DND-41 (cell line): Measurements from ENCODE around the gene CHD1L.
"Not testable (repeated sequence)": the region's sequence is repeated elsewhere in the genome, so short reads cannot be mapped to it uniquely, and the experiment has no call there.

Source experiments
- ATAC-seq: fragments of 200-7000 bp; cut with Tn5 transposase; 3 replicates; pipeline ENCODE4 v1.9.1; 2021; ENCODE audit warnings: low read depth; ENCODE audit not compliant: insufficient read depth
- DNase-seq: peaks from one replicate; pipeline ENCODE4 v3.0.0-alpha.2; 2020
- H2AFZ ChIP-seq: 2 replicates; pipeline ENCODE4 v1.6.0; 2012; ENCODE audit warnings: low read depth, low read length
- H3K27ac ChIP-seq: 2 replicates; pipeline ENCODE4 v1.5.1; 2012; ENCODE audit warnings: low read length, inconsistent platforms
- H3K27me3 ChIP-seq: fragments of 200-600 bp; sonication (generic); 2 replicates; pipeline ENCODE4 v1.6.0; 2012; ENCODE audit warnings: low read length, mild to moderate bottlenecking, inconsistent platforms; ENCODE audit not compliant: insufficient read depth, poor library complexity
- H3K36me3 ChIP-seq: 2 replicates; pipeline ENCODE4 v1.5.1; 2012; ENCODE audit warnings: low read length, inconsistent platforms; ENCODE audit not compliant: insufficient read depth
- H3K4me1 ChIP-seq: 2 replicates; pipeline ENCODE4 v1.5.1; 2012; ENCODE audit warnings: mild to moderate bottlenecking, low read length; ENCODE audit not compliant: insufficient read depth
- H3K4me2 ChIP-seq: 2 replicates; pipeline ENCODE4 v1.6.0; 2012; ENCODE audit warnings: mild to moderate bottlenecking, moderate library complexity, low read length, inconsistent platforms; ENCODE audit not compliant: insufficient read depth
- H3K4me3 ChIP-seq, 2 experiments: fragments of 200-600 bp in 1 of 2; shearing (Covaris generic) in 1 of 2; 2 replicates each; pipeline ENCODE4 v1.5.1; 2012 to 2016; ENCODE audit warnings: inconsistent platforms in 2 of 2, low read length in 2 of 2, mild to moderate bottlenecking in 2 of 2, low read depth in 1 of 2, moderate library complexity in 1 of 2
- H3K79me2 ChIP-seq: 2 replicates; pipeline ENCODE4 v1.6.0; 2012; ENCODE audit warnings: low read length, inconsistent platforms; ENCODE audit not compliant: insufficient read depth
- H3K9ac ChIP-seq: 2 replicates; pipeline ENCODE4 v1.6.0; 2012; ENCODE audit warnings: low read depth, mild to moderate bottlenecking, inconsistent platforms, low read length, moderate library complexity
- H3K9me3 ChIP-seq: 2 replicates; pipeline ENCODE4 v1.5.1; 2012; ENCODE audit warnings: low read length, moderate library complexity, mild to moderate bottlenecking, inconsistent platforms; ENCODE audit not compliant: insufficient read depth, severe bottlenecking
- H4K20me1 ChIP-seq: 2 replicates; pipeline ENCODE4 v1.6.0; 2012; ENCODE audit warnings: low read length; ENCODE audit not compliant: insufficient read depth
- EZH2 ChIP-seq: IDR thresholded peaks from 3 replicates; pipeline ENCODE4 v1.6.1; 2012; ENCODE audit warnings: borderline replicate concordance, low read depth, mild to moderate bottlenecking, moderate library complexity, low read length, inconsistent platforms; ENCODE audit not compliant: severe bottlenecking
- TF ChIP-seq, protein P1 (sequence below): IDR thresholded peaks from 2 replicates; pipeline ENCODE4 v1.5.1; 2012; ENCODE audit warnings: borderline replicate concordance, low read length, moderate library complexity, mild to moderate bottlenecking; ENCODE audit not compliant: poor library complexity, severe bottlenecking; ENCODE audit errors: extremely low read depth

The CHD1L gene

DNA sequence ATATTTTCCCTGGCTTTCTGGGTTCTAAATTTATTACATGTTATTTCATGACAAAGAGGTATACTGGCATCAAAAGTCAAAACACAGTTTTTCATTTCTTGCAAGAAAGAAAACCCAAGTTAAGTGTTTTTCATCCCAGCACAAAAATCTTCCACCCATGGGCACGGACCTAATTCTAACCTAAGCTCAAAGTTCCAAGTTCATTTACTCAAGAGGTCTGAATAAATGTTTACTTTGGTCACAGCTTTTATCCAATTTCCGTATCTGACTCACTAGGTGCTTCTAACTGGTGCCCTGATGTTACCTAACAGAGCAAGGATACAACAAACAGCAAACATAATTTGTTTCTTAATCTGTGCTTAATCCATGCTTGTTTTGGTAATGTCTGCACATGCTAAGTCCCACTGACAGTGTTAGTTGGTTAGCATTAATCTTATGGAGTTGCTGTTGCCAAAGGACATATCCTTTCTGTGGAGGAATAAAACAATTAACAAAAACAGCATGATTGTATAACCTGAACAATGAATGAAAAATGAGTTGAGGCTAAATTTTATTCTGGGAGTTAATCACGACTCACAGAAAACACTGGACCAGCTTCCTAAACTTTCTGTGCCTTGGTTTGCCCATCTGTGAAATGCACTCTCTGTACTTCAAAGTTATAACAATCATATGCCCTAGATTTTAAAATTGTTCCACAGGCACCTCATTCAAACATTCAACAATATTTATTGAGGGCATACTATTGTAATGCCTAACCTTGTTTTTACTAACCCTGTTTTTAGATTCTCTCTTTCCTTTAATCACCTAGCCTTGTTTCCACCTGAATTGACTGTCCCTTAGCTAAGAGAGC is 4.2 kb upstream of the CHD1L start:
- Histone ChIP-seq H2AFZ (no peak overlapping the region), H3K27me3 (no peaks in the 10 kb centered on the region), H3K27ac (no peak overlapping the region), H3K4me2 (no peak overlapping the region), H3K36me3 (peaks cover 3% of the 10 kb centered on the region; the same call in 1 of the 2 replicates), H3K9me3 (peaks cover 19% of the 10 kb centered on the region), H3K4me3 (no peak overlapping the region), H3K79me2 (peaks cover 8% of the 10 kb centered on the region), H3K9ac (no peak overlapping the region), H4K20me1 (peaks cover 2% of the 10 kb centered on the region; the same call in 1 of the 2 replicates), H3K4me1 (peaks cover 10% of the 10 kb centered on the region)
- no peak for TF ChIP-seq EZH2
- TF ChIP-seq, protein P1, sequence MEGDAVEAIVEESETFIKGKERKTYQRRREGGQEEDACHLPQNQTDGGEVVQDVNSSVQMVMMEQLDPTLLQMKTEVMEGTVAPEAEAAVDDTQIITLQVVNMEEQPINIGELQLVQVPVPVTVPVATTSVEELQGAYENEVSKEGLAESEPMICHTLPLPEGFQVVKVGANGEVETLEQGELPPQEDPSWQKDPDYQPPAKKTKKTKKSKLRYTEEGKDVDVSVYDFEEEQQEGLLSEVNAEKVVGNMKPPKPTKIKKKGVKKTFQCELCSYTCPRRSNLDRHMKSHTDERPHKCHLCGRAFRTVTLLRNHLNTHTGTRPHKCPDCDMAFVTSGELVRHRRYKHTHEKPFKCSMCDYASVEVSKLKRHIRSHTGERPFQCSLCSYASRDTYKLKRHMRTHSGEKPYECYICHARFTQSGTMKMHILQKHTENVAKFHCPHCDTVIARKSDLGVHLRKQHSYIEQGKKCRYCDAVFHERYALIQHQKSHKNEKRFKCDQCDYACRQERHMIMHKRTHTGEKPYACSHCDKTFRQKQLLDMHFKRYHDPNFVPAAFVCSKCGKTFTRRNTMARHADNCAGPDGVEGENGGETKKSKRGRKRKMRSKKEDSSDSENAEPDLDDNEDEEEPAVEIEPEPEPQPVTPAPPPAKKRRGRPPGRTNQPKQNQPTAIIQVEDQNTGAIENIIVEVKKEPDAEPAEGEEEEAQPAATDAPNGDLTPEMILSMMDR: no peak
- DNase-seq: no peak
- no peak for ATAC-seq

DNA sequence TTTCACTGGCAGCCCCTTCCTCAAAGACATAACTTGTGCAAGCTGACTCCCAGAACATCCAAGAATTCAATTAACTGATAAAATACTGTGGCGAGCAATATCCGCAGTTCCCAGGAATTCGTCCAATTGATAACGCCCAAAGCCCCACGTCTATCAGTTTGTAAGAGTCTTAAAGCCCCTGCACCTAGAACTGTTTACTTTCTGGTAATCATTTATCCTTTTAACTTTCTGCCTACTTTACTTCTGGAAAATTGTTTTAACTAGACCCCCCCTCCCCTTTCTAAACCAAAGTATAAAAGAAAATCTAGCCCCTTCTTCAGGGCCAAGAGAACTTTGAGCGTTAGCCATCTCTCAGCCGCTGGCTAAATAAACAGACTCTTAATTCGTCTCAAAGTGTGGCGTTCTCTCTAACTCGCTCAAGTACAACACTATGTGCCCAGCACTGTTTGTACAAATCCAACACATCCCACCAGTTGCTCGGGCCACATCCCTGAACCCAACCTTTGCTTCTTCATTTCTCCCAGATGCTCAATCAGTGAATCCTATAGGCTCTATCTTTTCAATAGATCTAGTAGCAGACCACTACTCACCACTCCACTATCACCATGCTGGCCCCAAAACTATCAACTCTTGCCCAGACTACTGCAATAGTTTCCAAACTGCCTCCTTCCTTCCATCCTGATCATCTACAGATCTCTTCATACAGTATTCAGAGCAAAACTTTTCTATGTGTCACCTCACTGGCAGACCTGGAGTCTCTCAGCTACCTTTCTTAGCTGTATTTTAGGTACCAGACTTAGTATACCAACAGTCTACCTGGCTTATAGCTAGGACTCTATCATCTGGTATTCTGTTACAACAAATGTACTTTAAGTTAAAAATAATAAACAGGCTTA is 3.3 kb upstream of the CHD1L start:
- no peak overlapping the region for H3K4me2 ChIP-seq

DNA sequence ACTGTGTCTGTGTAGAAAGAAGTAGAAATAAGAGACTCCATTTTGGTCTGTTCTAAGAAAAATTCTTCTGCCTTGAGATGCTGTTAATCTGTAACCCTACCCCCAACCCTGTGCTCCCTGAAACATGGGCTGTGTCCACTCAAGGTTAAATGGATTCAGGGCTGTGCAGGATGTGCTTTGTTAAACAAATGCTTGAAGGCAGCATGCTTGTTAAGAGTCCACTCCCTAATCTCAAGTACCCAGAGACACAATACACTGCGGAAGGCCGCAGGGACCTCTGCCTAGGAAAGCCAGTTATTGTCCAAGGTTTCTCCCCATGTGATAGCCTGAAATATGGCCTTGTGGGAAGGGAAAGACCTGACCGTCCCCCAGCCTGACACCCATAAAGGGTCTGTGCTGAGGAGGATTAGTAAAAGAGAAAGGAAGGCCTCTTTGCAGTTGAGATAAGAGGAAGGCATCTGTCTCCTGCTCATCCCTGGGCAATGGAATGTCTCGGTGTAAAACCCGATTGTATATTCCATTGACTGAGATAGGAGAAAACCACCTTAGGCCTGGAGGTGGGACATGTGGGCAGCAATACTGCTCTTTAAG is 2.3 kb upstream of the CHD1L start:
- H3K27me3 ChIP-seq, H3K4me2 ChIP-seq, ATAC-seq, DNase-seq, H3K9ac ChIP-seq, H3K4me3 ChIP-seq, H3K27ac ChIP-seq, H2AFZ ChIP-seq: not testable (repeated sequence)
- peaks cover 18% of the 10 kb centered on the region for H4K20me1 ChIP-seq
- peaks cover 11% of the 10 kb centered on the region for H3K36me3 ChIP-seq
- peaks cover 27% of the 10 kb centered on the region for H3K79me2 ChIP-seq
- H3K9me3 ChIP-seq: peaks cover 19% of the 10 kb centered on the region
- peaks cover 25% of the 10 kb centered on the region for H3K4me1 ChIP-seq

More for the DNA sequence above, 3.3 kb upstream of the CHD1L start:
- Histone ChIP-seq H3K9me3 (peaks cover 19% of the 10 kb centered on the region), H3K36me3 (peaks cover 5% of the 10 kb centered on the region; the same call in 1 of the 2 replicates), H3K4me3 (no peak overlapping the region), H3K79me2 (peaks cover 17% of the 10 kb centered on the region), H3K9ac (no peak overlapping the region), H2AFZ (no peak overlapping the region), H3K27me3 (no peaks in the 10 kb centered on the region), H3K27ac (no peak overlapping the region), H3K4me1 (peaks cover 15% of the 10 kb centered on the region), H4K20me1 (peaks cover 11% of the 10 kb centered on the region; the same call in 1 of the 2 replicates)
- no peak for TF ChIP-seq EZH2
- TF ChIP-seq, protein P1: no peak
- ATAC-seq (no peak), DNase-seq (no peak)
